ENCODE data around the gene PPARD. TPM values are rescaled to one million over a fixed set of nuclear protein-coding genes. Genes with fewer than 3 reads are reported as not detected.

Gene PPARD
- total and polyA plus RNA-seq, 2 of the 13 experiments (the other 11 are each of a cell fraction or from before 2014, with no cell fraction given): 6.1 to 13.3 TPM

- Histone ChIP-seq H3K27me3 (ENCODE audit: control insufficient read depth in 1 of 2, insufficient read depth in 2 of 2, low read length in 2 of 2) (0 out of 5 replicates have a peak, but pooled peaks cover 0 to 3% of the 10 kb centered on the region in 2 experiments), H3K4me3 (replicated peaks in 1 of 3; ENCODE audit: insufficient read depth in 1 of 3, low read depth in 2 of 3, low read length in 3 of 3) (no peak overlapping the region), H3K9me3 (ENCODE audit: low read length) (peaks cover 9% of the 10 kb centered on the region), H3K4me1 (ENCODE audit: insufficient read depth, low read length) (peaks cover 35% of the 10 kb centered on the region), H2AFZ (ENCODE audit: low read length) (no peak overlapping the region), H3K9ac (ENCODE audit: insufficient read depth, low read depth, low read length) (no peak overlapping the region), H3K4me2 (ENCODE audit: low read depth, low read length) (peak overlapping the region; percentile 58; the same call in 1 of the 2 replicates), H4K20me1 (ENCODE audit: insufficient read depth, low read length) (no peaks in the 10 kb centered on the region), H3K27ac (ENCODE audit: extremely low read length, insufficient read depth, low read length) (no peak overlapping the region), H3K79me2 (ENCODE audit: insufficient read depth, low read length) (no peaks in the 10 kb centered on the region), H3K36me3 (replicated peaks in 1 of 2; ENCODE audit: control insufficient read depth in 1 of 2, insufficient read depth in 2 of 2, low read length in 2 of 2) (peaks cover 0 to 3% of the 10 kb centered on the region in 2 experiments; a peak in 1 of 5 replicates)
- WGBS (ENCODE audit: low lambda C conversion rate): 97% methylated on average over 2 of the region's 2 CpGs
- FAIRE-seq: no peak
- POLR2A ChIA-PET: interaction anchor here (1.0 to 1.5 kb wide), 2 partner anchors 9 to 58 kb away, joined by 3 to 5 read pairs; no protein-coding TSS in a partner anchor
- intact Hi-C loops (cut with micrococcal nuclease; ENCODE audit: unreplicated experiment): no loop called here
- in situ Hi-C loops (cut with HindIII; ENCODE audit: extremely low pct_ligation_motif_present, low pct_unique_long_range_greater_than_20kb): no loop called here
- no TSS peak for BruUV-seq (replicated peaks)
- no peak for DNase-seq (ENCODE audit: low spot score)
- no peak for TF ChIP-seq ZNF317 (CRISPR knock-in tag; IDR thresholded peaks at IDR 0.05)
- TF ChIP-seq ZNF841 (CRISPR knock-in tag; IDR thresholded peaks at IDR 0.05; ENCODE audit: borderline replicate concordance): no peak
- TF ChIP-seq SATB2 (CRISPR knock-in tag; IDR thresholded peaks at IDR 0.05): no peak
- no peak for TF ChIP-seq SMARCE1 (IDR thresholded peaks at IDR 0.05; ENCODE audit: borderline replicate concordance)
- peak; percentile 83; the same call in 1 of the 2 replicates for TF ChIP-seq ZNF562 (CRISPR knock-in tag; IDR thresholded peaks at IDR 0.05; ENCODE audit: borderline replicate concordance)
- no peak for TF ChIP-seq PREB (CRISPR knock-in tag; IDR thresholded peaks at IDR 0.05)
- no peak for TF ChIP-seq TERF1 (CRISPR knock-in tag; IDR thresholded peaks at IDR 0.05)
- no peak for TF ChIP-seq FIP1L1 (IDR thresholded peaks at IDR 0.05; ENCODE audit: borderline replicate concordance, insufficient read depth, low read depth, low read length)
- CTCF ChIA-PET (ENCODE audit: low intra/inter-chr PET ratio, low total read pairs): no interaction called here
- ATAC-seq: no peak
These were observed 87.1 kb downstream of the PPARD start for GRCh38 chr6:35429463-35429862.

All from HepG2 (cell line).